AG09309 (cell line): ENCODE data around the gene CFAP77.
A peak's percentile ranks its signal among the peaks of the same experiment; 100 is the strongest.

Experiments used
- DNase-seq: peaks from one replicate; pipeline ENCODE4 v3.0.0-alpha.2; 2010; ENCODE audit warnings: low read depth
- H3K4me3 ChIP-seq: 2 replicates; pipeline ENCODE4 v1.5.1; 2011; ENCODE audit warnings: mild to moderate bottlenecking, low read depth, low read length, moderate library complexity; ENCODE audit not compliant: control insufficient read depth
- TF ChIP-seq, protein P1 (sequence below): IDR thresholded peaks from 2 replicates; pipeline ENCODE4 v1.5.1; 2011; ENCODE audit warnings: mild to moderate bottlenecking, low read depth, low read length, inconsistent platforms; ENCODE audit not compliant: insufficient read depth, control insufficient read depth; ENCODE audit errors: missing control alignments

Gene CFAP77

GRCh38 chr9:132507670-132508469, 97.9 kb downstream of the CFAP77 start:
- TF ChIP-seq, protein P1, sequence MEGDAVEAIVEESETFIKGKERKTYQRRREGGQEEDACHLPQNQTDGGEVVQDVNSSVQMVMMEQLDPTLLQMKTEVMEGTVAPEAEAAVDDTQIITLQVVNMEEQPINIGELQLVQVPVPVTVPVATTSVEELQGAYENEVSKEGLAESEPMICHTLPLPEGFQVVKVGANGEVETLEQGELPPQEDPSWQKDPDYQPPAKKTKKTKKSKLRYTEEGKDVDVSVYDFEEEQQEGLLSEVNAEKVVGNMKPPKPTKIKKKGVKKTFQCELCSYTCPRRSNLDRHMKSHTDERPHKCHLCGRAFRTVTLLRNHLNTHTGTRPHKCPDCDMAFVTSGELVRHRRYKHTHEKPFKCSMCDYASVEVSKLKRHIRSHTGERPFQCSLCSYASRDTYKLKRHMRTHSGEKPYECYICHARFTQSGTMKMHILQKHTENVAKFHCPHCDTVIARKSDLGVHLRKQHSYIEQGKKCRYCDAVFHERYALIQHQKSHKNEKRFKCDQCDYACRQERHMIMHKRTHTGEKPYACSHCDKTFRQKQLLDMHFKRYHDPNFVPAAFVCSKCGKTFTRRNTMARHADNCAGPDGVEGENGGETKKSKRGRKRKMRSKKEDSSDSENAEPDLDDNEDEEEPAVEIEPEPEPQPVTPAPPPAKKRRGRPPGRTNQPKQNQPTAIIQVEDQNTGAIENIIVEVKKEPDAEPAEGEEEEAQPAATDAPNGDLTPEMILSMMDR, result peak; percentile 83
- DNase-seq, result peak; percentile 16
- no peak overlapping the region for H3K4me3 ChIP-seq

DNA sequence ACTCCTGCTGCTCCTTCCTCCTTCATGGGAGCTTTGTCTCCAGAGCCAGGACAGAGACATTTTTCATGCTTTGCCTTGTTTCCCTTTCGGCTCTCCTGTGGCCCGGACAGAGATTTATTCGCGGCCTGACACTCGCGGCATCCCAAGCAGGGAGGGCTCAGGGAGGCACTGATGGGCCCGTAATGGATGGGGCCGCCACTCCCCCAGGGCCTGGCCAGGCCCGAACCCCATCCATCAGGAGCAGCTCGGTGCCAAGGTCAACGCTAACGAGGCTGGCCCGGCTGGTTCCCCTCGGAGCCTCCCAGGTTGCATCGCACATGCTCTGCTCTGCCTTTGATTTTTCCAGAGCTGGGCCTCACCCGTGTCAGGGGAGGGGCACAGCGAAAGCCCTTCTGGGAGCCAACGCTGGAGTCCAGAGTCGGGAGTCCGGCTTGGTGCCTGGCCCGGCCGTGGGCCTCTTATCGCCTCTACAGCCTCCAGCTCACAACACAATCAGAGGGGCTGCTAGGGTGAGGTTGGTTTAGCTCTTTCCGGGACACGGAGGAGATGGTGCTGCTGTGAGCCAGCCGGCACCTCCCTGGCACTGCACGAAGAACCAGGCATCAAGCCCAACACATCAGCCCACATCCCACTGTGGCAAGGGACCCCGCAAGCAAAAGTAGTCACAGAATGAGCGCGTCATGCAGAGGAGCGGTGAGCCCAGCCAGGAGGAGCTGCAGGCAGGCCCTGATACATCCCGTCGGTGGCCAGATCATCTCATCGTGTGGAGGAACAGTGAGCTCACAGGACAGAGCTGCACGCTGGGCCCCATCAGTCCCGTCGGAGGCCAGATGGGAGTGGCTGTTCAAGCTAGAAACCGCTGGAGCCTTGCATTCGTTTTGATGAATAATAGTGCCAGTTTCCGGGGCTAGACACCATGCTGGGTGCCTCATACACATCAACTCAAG, 100.2 kb downstream of the CFAP77 start:
- no peak overlapping the region for H3K4me3 ChIP-seq
- TF ChIP-seq, protein P1, result no peak
- no peak for DNase-seq

DNA sequence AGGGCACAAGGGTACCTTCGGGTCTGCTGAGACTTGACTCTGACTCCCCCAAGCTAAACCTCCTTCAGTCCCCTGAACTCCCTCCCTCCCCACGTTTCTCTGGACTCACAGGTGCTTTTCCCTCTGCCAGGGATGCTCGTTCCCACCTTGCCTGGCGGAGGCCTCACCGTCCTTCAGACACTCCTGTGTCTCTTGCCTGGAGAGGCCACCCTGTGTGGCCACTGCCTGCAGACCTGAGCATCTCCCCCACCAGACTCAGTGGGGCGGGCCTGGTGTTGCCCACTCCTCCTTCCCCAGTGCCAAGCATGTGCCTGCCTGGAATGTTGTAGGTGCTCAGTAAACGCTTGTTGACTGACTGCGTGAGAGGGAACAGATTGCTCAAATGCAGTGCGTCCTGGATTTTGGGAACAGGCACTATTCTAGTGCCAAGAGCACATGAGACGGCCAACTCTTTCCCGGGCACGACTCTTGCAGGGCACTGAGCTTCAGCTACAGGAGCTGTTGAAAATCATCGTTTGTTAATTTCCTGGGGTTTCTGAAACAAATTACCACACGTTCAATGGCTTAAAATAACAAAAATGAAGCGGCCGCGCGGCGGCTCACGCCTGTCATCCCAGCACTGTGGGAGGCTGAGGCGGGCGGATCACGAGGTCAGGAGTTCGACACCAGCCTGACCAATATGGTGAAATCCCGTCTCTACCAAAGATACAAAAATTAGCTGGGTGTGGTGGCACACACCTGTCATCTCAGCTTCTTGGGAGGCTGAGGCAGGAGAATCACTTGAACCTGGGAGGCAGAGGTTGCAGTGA, 101.4 kb downstream of the CFAP77 start:
- TF ChIP-seq, protein P1, result no peak
- H3K4me3 ChIP-seq, result no peak overlapping the region
- DNase-seq, result no peak

- no peak for DNase-seq
- H3K4me3 ChIP-seq, result no peak overlapping the region
- TF ChIP-seq, protein P1, result no peak
Observed at GRCh38 chr9:132513416-132513815, 103.4 kb downstream of the CFAP77 start.

DNA sequence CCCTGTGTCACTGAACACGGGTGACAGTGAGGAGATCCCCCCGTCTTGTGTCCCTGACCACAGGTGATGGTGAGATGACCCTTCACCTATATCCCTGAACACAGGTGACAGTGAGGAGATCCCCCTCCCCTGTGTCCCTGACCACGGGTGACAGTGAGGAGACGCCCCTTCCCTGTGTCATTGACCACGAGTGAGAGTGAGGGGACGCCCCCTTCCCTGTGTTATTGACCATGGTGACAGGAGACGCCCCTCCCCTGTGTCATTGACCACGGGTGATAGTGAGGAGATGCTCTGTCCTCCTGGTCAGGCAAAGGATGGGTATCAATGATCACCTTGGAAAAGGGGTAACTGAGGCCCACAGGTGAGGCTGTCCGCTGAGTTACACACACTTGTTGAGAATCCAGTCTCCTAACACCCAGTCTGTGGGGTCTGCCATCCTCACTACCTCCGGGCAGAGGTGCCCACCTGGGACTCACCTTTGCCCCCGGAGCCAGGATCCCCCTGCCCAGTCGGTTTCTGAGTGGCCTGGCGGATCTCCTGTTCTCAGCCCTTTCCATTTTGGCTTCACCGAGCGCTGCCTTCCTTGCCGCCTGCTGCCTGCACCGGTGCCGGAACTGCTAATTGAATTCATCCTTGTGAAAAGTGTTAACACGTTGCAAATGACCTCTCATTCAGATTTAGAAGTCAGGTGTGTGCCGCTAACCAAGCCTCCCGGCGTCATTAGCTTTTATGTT, 104.2 kb downstream of the CFAP77 start:
- DNase-seq, result no peak
- TF ChIP-seq, protein P1, result no peak
- no peak overlapping the region for H3K4me3 ChIP-seq
